GM23338 (cell line): ENCODE results near the gene ATP6V1E1. TPM values are rescaled to one million over a fixed set of nuclear protein-coding genes. Genes with fewer than 3 reads are reported as not detected.

Source experiments
- ATAC-seq: fragments of 200-7000 bp; cut with Tn5 transposase; 3 replicates; pipeline ENCODE4 v1.9.1; 2020
- DNase-seq: peaks from one replicate; pipeline ENCODE4 v3.0.0-alpha.2; 2015; ENCODE audit warnings: low spot score
- H2AFZ ChIP-seq: fragments of 200-600 bp; sonication (generic); 2 replicates; pipeline ENCODE4 v1.8.0; 2016; ENCODE audit warnings: antibody characterized with exemption, mild to moderate bottlenecking, moderate library complexity
- H3F3A ChIP-seq: fragments of 200-600 bp; sonication (generic); replicated peaks from 2 replicates; pipeline ENCODE4 v1.8.0; 2017; ENCODE audit warnings: antibody characterized with exemption, mixed run types, low read depth
- H3K27ac ChIP-seq: fragments of 200-600 bp; sonication (generic); 2 replicates; pipeline ENCODE4 v1.6.1; 2016; ENCODE audit warnings: low read depth
- H3K27me3 ChIP-seq: fragments of 200-600 bp; sonication (generic); 2 replicates; pipeline ENCODE4 v1.8.0; 2016; ENCODE audit warnings: mild to moderate bottlenecking, mixed run types, moderate library complexity; ENCODE audit not compliant: insufficient read depth
- H3K36me3 ChIP-seq: fragments of 200-600 bp; sonication (generic); 2 replicates; pipeline ENCODE4 v1.8.0; 2016; ENCODE audit warnings: mild to moderate bottlenecking; ENCODE audit not compliant: insufficient read depth
- H3K4me1 ChIP-seq: fragments of 200-600 bp; sonication (generic); 2 replicates; pipeline ENCODE4 v1.8.0; 2016; ENCODE audit warnings: mild to moderate bottlenecking, moderate library complexity; ENCODE audit not compliant: insufficient read depth
- H3K4me2 ChIP-seq: fragments of 200-600 bp; sonication (generic); 2 replicates; pipeline ENCODE4 v1.7.1; 2017; ENCODE audit warnings: mixed run types
- H3K4me3 ChIP-seq: fragments of 200-600 bp; sonication (generic); 2 replicates; pipeline ENCODE4 v1.6.1; 2016; ENCODE audit warnings: mixed run types
- H3K79me2 ChIP-seq: fragments of 200-600 bp; sonication (generic); replicated peaks from 2 replicates; pipeline ENCODE4 v1.8.0; 2017; ENCODE audit warnings: mild to moderate bottlenecking; ENCODE audit not compliant: insufficient read depth
- H3K9me2 ChIP-seq: fragments of 200-600 bp; sonication (generic); 2 replicates; pipeline ENCODE4 v1.8.0; 2017; ENCODE audit not compliant: insufficient read depth
- H4K20me1 ChIP-seq: fragments of 200-600 bp; sonication (generic); replicated peaks from 2 replicates; pipeline ENCODE4 v1.8.0; 2017; ENCODE audit warnings: mild to moderate bottlenecking; ENCODE audit not compliant: insufficient read depth
- H3K27ac Mint-ChIP-seq: 2 replicates; pipeline ENCODE4 v1.8.0; 2020; ENCODE audit warnings: inconsistent platforms, mild to moderate bottlenecking, moderate library complexity, mixed read lengths
- H3K27me3 Mint-ChIP-seq: 3 replicates; pipeline ENCODE4 v1.8.0; 2022; ENCODE audit warnings: low read depth, mild to moderate bottlenecking, moderate library complexity, mixed read lengths, inconsistent platforms; ENCODE audit not compliant: insufficient read depth, poor library complexity
- H3K36me3 Mint-ChIP-seq: 3 replicates; pipeline ENCODE4 v1.8.0; 2021; ENCODE audit warnings: low read depth, mild to moderate bottlenecking, inconsistent platforms, moderate library complexity, mixed read lengths
- H3K4me1 Mint-ChIP-seq: 3 replicates; pipeline ENCODE4 v1.8.0; 2020; ENCODE audit warnings: mild to moderate bottlenecking, inconsistent platforms, mixed read lengths
- H3K4me3 Mint-ChIP-seq: 3 replicates; pipeline ENCODE4 v1.8.0; 2021; ENCODE audit warnings: moderate library complexity, mild to moderate bottlenecking, inconsistent platforms, mixed read lengths
- H3K9me3 Mint-ChIP-seq: 3 replicates; pipeline ENCODE4 v1.8.0; 2020; ENCODE audit warnings: moderate library complexity, mild to moderate bottlenecking, inconsistent platforms, mixed read lengths
- CREB1 ChIP-seq: fragments of 250-450 bp; sonication (Bioruptor Pico); IDR thresholded peaks from 2 replicates; pipeline ENCODE4 v1.5.0; 2020; ENCODE audit warnings: low read depth, mild to moderate bottlenecking, moderate library complexity
- EZH2 ChIP-seq: fragments of 200-600 bp; sonication (generic); IDR thresholded peaks from one replicate; pipeline ENCODE4 v1.8.0; 2017; ENCODE audit warnings: antibody characterized with exemption, mild to moderate bottlenecking, low read depth; ENCODE audit not compliant: unreplicated experiment
- EZH2phosphoT487 ChIP-seq: fragments of 200-600 bp; sonication (generic); IDR thresholded peaks from one replicate; pipeline ENCODE4 v1.8.1; 2018; ENCODE audit warnings: antibody characterized with exemption; ENCODE audit not compliant: unreplicated experiment
- JUNB ChIP-seq: IDR thresholded peaks from one replicate; pipeline ENCODE4 v1.6.1; 2016; ENCODE audit warnings: antibody characterized with exemption; ENCODE audit not compliant: unreplicated experiment
- NANOG ChIP-seq: IDR thresholded peaks from 2 replicates; pipeline ENCODE4 v1.6.1; 2016; ENCODE audit warnings: antibody characterized with exemption, borderline replicate concordance
- POLR2AphosphoS5 ChIP-seq: IDR thresholded peaks from 2 replicates; pipeline ENCODE4 v1.6.1; 2016; ENCODE audit warnings: antibody characterized with exemption, low read depth
- STAT1 ChIP-seq: IDR thresholded peaks from one replicate; pipeline ENCODE4 v1.6.1; 2016; ENCODE audit warnings: antibody characterized with exemption; ENCODE audit not compliant: unreplicated experiment
- ZNF114 ChIP-seq: fragments of 250-450 bp; sonication (Bioruptor Pico); IDR thresholded peaks from 2 replicates; pipeline ENCODE4 v1.5.0; 2020; ENCODE audit warnings: mild to moderate bottlenecking, moderate library complexity
- ZNF331 ChIP-seq: fragments of 250-450 bp; sonication (Bioruptor Pico); IDR thresholded peaks from 2 replicates; pipeline ENCODE4 v1.5.0; 2020; ENCODE audit warnings: low read depth, mild to moderate bottlenecking, moderate library complexity
- polyA plus RNA-seq: library from polyadenylated mRNA; unstranded; fragments of >200 nt; fragmentation: Nextera tagmentation; extraction: Ambion mirVana; gene quantifications from 2 replicates; pipeline ENCODE4 v1.2.1, GENCODE V29; 2016
- total RNA-seq: library from RNA; depleted of rRNA; stranded (reverse); fragments of >200 nt; shearing (Covaris generic); gene quantifications from 2 replicates; pipeline ENCODE4 v1.2.3, GENCODE V29; 2014
- TF ChIP-seq, protein P1 (sequence below), 2 experiments: fragments of 200-600 bp in 1 of 2; sonication (generic) in 1 of 2; conservative IDR thresholded peaks; 2 replicates each; pipeline versions ENCODE4 v1.5.1 to v1.6.1; 2016 to 2017; ENCODE audit warnings: antibody characterized with exemption in 2 of 2, low read depth in 2 of 2, mild to moderate bottlenecking in 2 of 2, moderate library complexity in 1 of 2
- TF ChIP-seq, protein P2 (sequence below): fragments of 250-450 bp; sonication (Bioruptor Pico); IDR thresholded peaks from 2 replicates; pipeline ENCODE4 v1.5.0; 2020; ENCODE audit warnings: mild to moderate bottlenecking, moderate library complexity
- TF ChIP-seq, protein P3 (sequence below): IDR thresholded peaks from 2 replicates; pipeline ENCODE4 v1.6.1; 2016; ENCODE audit warnings: antibody characterized with exemption
- TF ChIP-seq, protein P4 (sequence below): IDR thresholded peaks from one replicate; pipeline ENCODE4 v1.6.1; 2018; ENCODE audit warnings: antibody characterized with exemption; ENCODE audit not compliant: unreplicated experiment

ATP6V1E1 gene
- total and polyA plus RNA-seq, 2 experiments from 2014 or later, result 74.5 to 81.7 TPM

DNA sequence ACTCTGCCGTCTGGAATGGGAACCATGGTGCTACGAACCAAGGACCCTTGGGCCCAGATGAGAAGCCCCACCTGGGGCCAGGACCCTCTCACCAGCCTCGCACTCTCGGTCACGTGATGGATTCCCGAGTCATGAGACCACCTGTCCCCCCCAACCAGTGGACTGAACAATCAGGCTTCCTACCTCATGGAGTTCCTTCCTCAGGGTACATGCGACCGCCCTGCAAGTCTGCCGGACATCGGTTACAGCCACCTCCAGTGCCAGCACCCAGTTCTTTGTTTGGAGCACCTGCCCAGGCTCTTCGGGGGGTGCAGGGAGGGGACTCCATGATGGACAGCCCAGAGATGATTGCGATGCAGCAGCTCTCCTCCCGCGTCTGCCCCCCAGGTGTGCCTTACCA is 86.1 kb downstream of the ATP6V1E1 start:
- H3K4me1 Mint-ChIP-seq, result peaks cover under 1% of the 10 kb centered on the region; the same call in 2 of the 3 replicates
- peaks cover 17% of the 10 kb centered on the region for H4K20me1 ChIP-seq
- H3K4me3 ChIP-seq, result no peak overlapping the region
- TF ChIP-seq EZH2, result no peak
- TF ChIP-seq, protein P1, sequence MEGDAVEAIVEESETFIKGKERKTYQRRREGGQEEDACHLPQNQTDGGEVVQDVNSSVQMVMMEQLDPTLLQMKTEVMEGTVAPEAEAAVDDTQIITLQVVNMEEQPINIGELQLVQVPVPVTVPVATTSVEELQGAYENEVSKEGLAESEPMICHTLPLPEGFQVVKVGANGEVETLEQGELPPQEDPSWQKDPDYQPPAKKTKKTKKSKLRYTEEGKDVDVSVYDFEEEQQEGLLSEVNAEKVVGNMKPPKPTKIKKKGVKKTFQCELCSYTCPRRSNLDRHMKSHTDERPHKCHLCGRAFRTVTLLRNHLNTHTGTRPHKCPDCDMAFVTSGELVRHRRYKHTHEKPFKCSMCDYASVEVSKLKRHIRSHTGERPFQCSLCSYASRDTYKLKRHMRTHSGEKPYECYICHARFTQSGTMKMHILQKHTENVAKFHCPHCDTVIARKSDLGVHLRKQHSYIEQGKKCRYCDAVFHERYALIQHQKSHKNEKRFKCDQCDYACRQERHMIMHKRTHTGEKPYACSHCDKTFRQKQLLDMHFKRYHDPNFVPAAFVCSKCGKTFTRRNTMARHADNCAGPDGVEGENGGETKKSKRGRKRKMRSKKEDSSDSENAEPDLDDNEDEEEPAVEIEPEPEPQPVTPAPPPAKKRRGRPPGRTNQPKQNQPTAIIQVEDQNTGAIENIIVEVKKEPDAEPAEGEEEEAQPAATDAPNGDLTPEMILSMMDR (conservative IDR thresholded peaks at IDR 0.05; ENCODE audit: low read depth in 2 of 2), result no peak
- TF ChIP-seq STAT1, result no peak
- TF ChIP-seq POLR2AphosphoS5, result no peak
- TF ChIP-seq ZNF331 (CRISPR knock-in tag), result no peak
- TF ChIP-seq NANOG, result no peak
- TF ChIP-seq JUNB, result no peak
- TF ChIP-seq ZNF114 (CRISPR knock-in tag), result no peak
- TF ChIP-seq, protein P2, sequence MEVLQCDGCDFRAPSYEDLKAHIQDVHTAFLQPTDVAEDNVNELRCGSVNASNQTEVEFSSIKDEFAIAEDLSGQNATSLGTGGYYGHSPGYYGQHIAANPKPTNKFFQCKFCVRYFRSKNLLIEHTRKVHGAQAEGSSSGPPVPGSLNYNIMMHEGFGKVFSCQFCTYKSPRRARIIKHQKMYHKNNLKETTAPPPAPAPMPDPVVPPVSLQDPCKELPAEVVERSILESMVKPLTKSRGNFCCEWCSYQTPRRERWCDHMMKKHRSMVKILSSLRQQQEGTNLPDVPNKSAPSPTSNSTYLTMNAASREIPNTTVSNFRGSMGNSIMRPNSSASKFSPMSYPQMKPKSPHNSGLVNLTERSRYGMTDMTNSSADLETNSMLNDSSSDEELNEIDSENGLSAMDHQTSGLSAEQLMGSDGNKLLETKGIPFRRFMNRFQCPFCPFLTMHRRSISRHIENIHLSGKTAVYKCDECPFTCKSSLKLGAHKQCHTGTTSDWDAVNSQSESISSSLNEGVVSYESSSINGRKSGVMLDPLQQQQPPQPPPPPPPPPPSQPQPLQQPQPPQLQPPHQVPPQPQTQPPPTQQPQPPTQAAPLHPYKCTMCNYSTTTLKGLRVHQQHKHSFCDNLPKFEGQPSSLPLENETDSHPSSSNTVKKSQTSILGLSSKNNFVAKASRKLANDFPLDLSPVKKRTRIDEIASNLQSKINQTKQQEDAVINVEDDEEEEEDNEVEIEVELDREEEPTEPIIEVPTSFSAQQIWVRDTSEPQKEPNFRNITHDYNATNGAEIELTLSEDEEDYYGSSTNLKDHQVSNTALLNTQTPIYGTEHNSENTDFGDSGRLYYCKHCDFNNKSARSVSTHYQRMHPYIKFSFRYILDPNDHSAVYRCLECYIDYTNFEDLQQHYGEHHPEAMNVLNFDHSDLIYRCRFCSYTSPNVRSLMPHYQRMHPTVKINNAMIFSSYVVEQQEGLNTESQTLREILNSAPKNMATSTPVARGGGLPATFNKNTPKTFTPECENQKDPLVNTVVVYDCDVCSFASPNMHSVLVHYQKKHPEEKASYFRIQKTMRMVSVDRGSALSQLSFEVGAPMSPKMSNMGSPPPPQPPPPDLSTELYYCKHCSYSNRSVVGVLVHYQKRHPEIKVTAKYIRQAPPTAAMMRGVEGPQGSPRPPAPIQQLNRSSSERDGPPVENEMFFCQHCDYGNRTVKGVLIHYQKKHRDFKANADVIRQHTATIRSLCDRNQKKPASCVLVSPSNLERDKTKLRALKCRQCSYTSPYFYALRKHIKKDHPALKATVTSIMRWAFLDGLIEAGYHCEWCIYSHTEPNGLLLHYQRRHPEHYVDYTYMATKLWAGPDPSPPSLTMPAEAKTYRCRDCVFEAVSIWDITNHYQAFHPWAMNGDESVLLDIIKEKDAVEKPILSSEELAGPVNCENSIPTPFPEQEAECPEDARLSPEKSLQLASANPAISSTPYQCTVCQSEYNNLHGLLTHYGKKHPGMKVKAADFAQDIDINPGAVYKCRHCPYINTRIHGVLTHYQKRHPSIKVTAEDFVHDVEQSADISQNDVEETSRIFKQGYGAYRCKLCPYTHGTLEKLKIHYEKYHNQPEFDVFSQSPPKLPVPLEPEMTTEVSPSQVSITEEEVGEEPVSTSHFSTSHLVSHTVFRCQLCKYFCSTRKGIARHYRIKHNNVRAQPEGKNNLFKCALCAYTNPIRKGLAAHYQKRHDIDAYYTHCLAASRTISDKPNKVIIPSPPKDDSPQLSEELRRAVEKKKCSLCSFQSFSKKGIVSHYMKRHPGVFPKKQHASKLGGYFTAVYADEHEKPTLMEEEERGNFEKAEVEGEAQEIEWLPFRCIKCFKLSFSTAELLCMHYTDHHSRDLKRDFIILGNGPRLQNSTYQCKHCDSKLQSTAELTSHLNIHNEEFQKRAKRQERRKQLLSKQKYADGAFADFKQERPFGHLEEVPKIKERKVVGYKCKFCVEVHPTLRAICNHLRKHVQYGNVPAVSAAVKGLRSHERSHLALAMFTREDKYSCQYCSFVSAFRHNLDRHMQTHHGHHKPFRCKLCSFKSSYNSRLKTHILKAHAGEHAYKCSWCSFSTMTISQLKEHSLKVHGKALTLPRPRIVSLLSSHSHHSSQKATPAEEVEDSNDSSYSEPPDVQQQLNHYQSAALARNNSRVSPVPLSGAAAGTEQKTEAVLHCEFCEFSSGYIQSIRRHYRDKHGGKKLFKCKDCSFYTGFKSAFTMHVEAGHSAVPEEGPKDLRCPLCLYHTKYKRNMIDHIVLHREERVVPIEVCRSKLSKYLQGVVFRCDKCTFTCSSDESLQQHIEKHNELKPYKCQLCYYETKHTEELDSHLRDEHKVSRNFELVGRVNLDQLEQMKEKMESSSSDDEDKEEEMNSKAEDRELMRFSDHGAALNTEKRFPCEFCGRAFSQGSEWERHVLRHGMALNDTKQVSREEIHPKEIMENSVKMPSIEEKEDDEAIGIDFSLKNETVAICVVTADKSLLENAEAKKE (CRISPR knock-in tag), result no peak
- TF ChIP-seq, protein P3, sequence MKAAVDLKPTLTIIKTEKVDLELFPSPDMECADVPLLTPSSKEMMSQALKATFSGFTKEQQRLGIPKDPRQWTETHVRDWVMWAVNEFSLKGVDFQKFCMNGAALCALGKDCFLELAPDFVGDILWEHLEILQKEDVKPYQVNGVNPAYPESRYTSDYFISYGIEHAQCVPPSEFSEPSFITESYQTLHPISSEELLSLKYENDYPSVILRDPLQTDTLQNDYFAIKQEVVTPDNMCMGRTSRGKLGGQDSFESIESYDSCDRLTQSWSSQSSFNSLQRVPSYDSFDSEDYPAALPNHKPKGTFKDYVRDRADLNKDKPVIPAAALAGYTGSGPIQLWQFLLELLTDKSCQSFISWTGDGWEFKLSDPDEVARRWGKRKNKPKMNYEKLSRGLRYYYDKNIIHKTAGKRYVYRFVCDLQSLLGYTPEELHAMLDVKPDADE, result no peak
- no peak for TF ChIP-seq CREB1 (CRISPR knock-in tag)
- TF ChIP-seq EZH2phosphoT487, result no peak
- TF ChIP-seq, protein P4, sequence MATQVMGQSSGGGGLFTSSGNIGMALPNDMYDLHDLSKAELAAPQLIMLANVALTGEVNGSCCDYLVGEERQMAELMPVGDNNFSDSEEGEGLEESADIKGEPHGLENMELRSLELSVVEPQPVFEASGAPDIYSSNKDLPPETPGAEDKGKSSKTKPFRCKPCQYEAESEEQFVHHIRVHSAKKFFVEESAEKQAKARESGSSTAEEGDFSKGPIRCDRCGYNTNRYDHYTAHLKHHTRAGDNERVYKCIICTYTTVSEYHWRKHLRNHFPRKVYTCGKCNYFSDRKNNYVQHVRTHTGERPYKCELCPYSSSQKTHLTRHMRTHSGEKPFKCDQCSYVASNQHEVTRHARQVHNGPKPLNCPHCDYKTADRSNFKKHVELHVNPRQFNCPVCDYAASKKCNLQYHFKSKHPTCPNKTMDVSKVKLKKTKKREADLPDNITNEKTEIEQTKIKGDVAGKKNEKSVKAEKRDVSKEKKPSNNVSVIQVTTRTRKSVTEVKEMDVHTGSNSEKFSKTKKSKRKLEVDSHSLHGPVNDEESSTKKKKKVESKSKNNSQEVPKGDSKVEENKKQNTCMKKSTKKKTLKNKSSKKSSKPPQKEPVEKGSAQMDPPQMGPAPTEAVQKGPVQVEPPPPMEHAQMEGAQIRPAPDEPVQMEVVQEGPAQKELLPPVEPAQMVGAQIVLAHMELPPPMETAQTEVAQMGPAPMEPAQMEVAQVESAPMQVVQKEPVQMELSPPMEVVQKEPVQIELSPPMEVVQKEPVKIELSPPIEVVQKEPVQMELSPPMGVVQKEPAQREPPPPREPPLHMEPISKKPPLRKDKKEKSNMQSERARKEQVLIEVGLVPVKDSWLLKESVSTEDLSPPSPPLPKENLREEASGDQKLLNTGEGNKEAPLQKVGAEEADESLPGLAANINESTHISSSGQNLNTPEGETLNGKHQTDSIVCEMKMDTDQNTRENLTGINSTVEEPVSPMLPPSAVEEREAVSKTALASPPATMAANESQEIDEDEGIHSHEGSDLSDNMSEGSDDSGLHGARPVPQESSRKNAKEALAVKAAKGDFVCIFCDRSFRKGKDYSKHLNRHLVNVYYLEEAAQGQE, result no peak
- no peak for DNase-seq
- no peak overlapping the region for H3K4me3 Mint-ChIP-seq
- H3K27ac ChIP-seq, result no peak overlapping the region
- H3K27ac Mint-ChIP-seq, result no peak overlapping the region
- no peak overlapping the region for H3K4me2 ChIP-seq
- H3K27me3 Mint-ChIP-seq, result peaks cover 7% of the 10 kb centered on the region
- H3K9me2 ChIP-seq, result no peaks in the 10 kb centered on the region
- H3K36me3 Mint-ChIP-seq, result peaks cover 83% of the 10 kb centered on the region
- peaks cover 63% of the 10 kb centered on the region for H3K36me3 ChIP-seq
- no peaks in the 10 kb centered on the region for H3K9me3 Mint-ChIP-seq
- peaks cover 37% of the 10 kb centered on the region for H3F3A ChIP-seq
- H3K79me2 ChIP-seq, result peaks cover 18% of the 10 kb centered on the region; the same call in 1 of the 2 replicates
- H3K27me3 ChIP-seq, result no peaks in the 10 kb centered on the region
- H2AFZ ChIP-seq, result no peak overlapping the region
- H3K4me1 ChIP-seq, result no peaks in the 10 kb centered on the region
- no peak for ATAC-seq
